Hepatocyte (in vitro differentiated cells): ENCODE data around the gene CCDC78. TPM values are rescaled to one million over a fixed set of nuclear protein-coding genes. Genes with fewer than 3 reads are reported as not detected.
A peak's percentile ranks its signal among the peaks of the same experiment; 100 is the strongest.

Source experiments
- DNase-seq: peaks from one replicate; pipeline ENCODE4 v3.0.0-alpha.2; 2016; ENCODE audit warnings: low spot score
- H2AFZ ChIP-seq: fragments of 200-600 bp; sonication (generic); 2 replicates; pipeline ENCODE4 v1.6.0; 2016; ENCODE audit warnings: antibody characterized with exemption, mild to moderate bottlenecking
- H3K27ac ChIP-seq: fragments of 200-600 bp; sonication (generic); 2 replicates; pipeline ENCODE4 v1.5.1; 2016; ENCODE audit warnings: mild to moderate bottlenecking
- H3K27me3 ChIP-seq: fragments of 200-600 bp; sonication (generic); 2 replicates; pipeline ENCODE4 v1.6.1; 2016
- H3K36me3 ChIP-seq: fragments of 200-600 bp; sonication (generic); replicated peaks from 2 replicates; pipeline ENCODE4 v1.5.1; 2016; ENCODE audit warnings: low read depth; ENCODE audit not compliant: insufficient read depth
- H3K4me1 ChIP-seq: fragments of 200-600 bp; sonication (generic); 2 replicates; pipeline ENCODE4 v1.5.1; 2016; ENCODE audit warnings: mild to moderate bottlenecking, moderate library complexity; ENCODE audit not compliant: insufficient read depth
- H3K4me2 ChIP-seq: fragments of 200-600 bp; sonication (generic); 2 replicates; pipeline ENCODE4 v1.6.0; 2016
- H3K4me3 ChIP-seq: fragments of 200-600 bp; sonication (generic); 2 replicates; pipeline ENCODE4 v1.5.1; 2016; ENCODE audit warnings: mild to moderate bottlenecking
- H3K79me2 ChIP-seq: fragments of 200-600 bp; sonication (generic); 2 replicates; pipeline ENCODE4 v1.6.0; 2017; ENCODE audit warnings: mild to moderate bottlenecking
- H3K9me2 ChIP-seq: fragments of 200-600 bp; sonication (generic); replicated peaks from 2 replicates; pipeline ENCODE4 v1.6.0; 2017; ENCODE audit warnings: mild to moderate bottlenecking; ENCODE audit not compliant: insufficient read depth
- H3K9me3 ChIP-seq: fragments of 200-600 bp; sonication (generic); 2 replicates; pipeline ENCODE4 v1.5.1; 2016; ENCODE audit warnings: low read depth, mild to moderate bottlenecking
- H4K20me1 ChIP-seq: fragments of 200-600 bp; sonication (generic); 2 replicates; pipeline ENCODE4 v1.6.0; 2016; ENCODE audit warnings: mild to moderate bottlenecking; ENCODE audit not compliant: insufficient read depth, poor library complexity, severe bottlenecking
- CTCF ChIP-seq: fragments of 200-600 bp; sonication (generic); IDR thresholded peaks from 2 replicates; pipeline ENCODE4 v1.5.1; 2016; ENCODE audit warnings: antibody characterized with exemption, mild to moderate bottlenecking; ENCODE audit not compliant: poor library complexity
- EZH2 ChIP-seq: fragments of 200-600 bp; sonication (generic); IDR thresholded peaks from 2 replicates; pipeline ENCODE4 v1.6.1; 2016; ENCODE audit warnings: antibody characterized with exemption, mild to moderate bottlenecking, borderline replicate concordance
- EZH2phosphoT487 ChIP-seq: fragments of 200-600 bp; sonication (generic); IDR thresholded peaks from one replicate; pipeline ENCODE4 v1.6.1; 2018; ENCODE audit warnings: antibody characterized with exemption, mild to moderate bottlenecking, low read depth, moderate library complexity; ENCODE audit not compliant: unreplicated experiment, severe bottlenecking
- WGBS: methylation state at CpG from one replicate; pipeline ENCODE4 v1.1.6; 2016; ENCODE audit warnings: low lambda C conversion rate; ENCODE audit errors: missing lambda C conversion rate; 5-methylcytosine and 5-hydroxymethylcytosine counted together
- polyA plus RNA-seq: library from polyadenylated mRNA; unstranded; fragments of >200 nt; fragmentation: Nextera tagmentation; extraction: Ambion mirVana; gene quantifications from 2 replicates; pipeline ENCODE4 v1.2.1, GENCODE V29; 2016
- total RNA-seq: library from RNA; depleted of rRNA; stranded (reverse); fragments of >200 nt; gene quantifications from 2 replicates; pipeline ENCODE4 v1.2.3, GENCODE V29; 2014

Gene CCDC78
- total and polyA plus RNA-seq, 2 experiments from 2014 or later: 2.2 to 6.8 TPM

DNA sequence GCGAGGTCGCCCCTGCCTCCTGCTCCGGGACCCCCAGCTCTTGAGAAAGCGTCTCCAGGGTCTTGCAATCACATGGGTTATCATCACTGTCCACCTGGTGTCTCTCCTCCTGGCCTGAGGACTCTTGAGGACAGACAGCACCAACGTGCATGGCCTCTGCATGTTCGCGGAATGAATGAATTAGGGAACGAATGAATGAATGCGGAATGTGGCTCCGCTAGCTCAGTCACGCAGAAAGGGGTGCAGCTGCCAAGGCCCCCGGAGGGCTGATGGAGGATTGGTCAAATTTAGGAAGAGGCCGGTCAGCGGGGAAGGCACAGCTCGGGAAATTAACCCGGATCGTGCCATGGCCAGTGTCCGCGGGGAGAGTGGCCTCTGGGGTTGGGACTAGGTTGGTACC lies 23.9 kb downstream of the CCDC78 start:
- Histone ChIP-seq H3K36me3 (no peaks in the 10 kb centered on the region), H3K4me1 (no peaks in the 10 kb centered on the region), H3K4me3 (no peak overlapping the region), H2AFZ (no peak overlapping the region), H3K79me2 (no peaks in the 10 kb centered on the region), H3K9me2 (no peaks in the 10 kb centered on the region), H3K27ac (no peak overlapping the region), H3K9me3 (no peaks in the 10 kb centered on the region), H3K4me2 (no peak overlapping the region), H3K27me3 (peaks cover 84% of the 10 kb centered on the region), H4K20me1 (no peaks in the 10 kb centered on the region)
- 87% methylated on average over 19 of the region's 19 CpGs for WGBS
- DNase-seq: no peak
- TF ChIP-seq CTCF: no peak
- TF ChIP-seq EZH2: no peak
- no peak for TF ChIP-seq EZH2phosphoT487

DNA sequence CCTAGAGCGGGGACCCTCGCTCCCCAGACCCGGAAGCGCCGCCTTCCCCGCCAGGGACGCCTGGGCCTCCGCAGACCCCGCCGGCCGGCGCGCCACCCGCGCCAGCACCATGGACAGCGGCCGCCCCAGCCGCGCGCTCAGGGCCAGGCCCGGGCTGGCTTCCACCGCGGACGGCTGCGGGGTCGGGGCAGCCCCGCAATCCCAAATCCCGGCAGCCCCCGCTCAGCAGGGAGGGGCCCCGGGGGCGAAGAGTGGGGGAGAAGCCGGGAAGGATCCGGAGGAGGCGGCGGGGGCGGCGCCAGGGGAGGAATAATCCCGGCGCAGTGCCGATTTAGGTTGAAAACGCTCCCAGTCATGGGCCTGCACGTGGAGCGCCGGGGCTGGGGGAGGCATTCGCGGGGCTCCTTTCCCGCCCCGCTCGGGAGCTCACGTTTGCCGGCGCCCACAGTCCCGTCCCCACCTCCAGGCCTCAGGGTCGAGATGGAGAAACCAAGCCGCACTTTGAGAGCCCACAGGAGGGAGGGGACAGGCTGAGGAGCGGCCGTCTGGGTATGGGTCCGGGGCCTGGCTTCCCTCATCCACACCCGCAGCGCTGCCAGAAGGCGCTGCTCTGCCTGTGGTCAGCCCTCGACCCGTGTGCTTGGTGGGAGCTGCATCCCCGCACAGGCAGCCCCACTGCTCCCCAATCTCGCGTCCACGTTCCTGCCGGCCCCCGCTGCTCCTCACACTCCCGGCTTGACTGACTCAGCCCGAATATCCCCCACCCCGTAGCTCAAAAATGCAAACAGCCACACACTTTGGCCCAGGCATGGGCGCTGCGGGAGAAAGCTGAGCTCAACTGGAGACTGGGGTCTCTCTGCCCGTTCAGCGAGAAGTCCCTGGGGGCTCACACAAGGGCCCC lies 25.3 kb downstream of the CCDC78 start:
- TF ChIP-seq EZH2phosphoT487: no peak
- TF ChIP-seq CTCF: no peak
- TF ChIP-seq EZH2: peak; percentile 74
- no peaks in the 10 kb centered on the region for H3K9me2 ChIP-seq
- H3K4me1 ChIP-seq: no peaks in the 10 kb centered on the region
- H3K4me2 ChIP-seq: peak overlapping the region; percentile 67
- no peaks in the 10 kb centered on the region for H3K9me3 ChIP-seq
- no peak overlapping the region for H2AFZ ChIP-seq
- H4K20me1 ChIP-seq: no peaks in the 10 kb centered on the region
- no peaks in the 10 kb centered on the region for H3K79me2 ChIP-seq
- H3K27me3 ChIP-seq: peaks cover 79% of the 10 kb centered on the region
- WGBS: 18% methylated on average over 50 of the region's 76 CpGs
- no peak overlapping the region for H3K27ac ChIP-seq
- H3K36me3 ChIP-seq: no peaks in the 10 kb centered on the region
- DNase-seq: peak; percentile 75
- no peak overlapping the region for H3K4me3 ChIP-seq

DNA sequence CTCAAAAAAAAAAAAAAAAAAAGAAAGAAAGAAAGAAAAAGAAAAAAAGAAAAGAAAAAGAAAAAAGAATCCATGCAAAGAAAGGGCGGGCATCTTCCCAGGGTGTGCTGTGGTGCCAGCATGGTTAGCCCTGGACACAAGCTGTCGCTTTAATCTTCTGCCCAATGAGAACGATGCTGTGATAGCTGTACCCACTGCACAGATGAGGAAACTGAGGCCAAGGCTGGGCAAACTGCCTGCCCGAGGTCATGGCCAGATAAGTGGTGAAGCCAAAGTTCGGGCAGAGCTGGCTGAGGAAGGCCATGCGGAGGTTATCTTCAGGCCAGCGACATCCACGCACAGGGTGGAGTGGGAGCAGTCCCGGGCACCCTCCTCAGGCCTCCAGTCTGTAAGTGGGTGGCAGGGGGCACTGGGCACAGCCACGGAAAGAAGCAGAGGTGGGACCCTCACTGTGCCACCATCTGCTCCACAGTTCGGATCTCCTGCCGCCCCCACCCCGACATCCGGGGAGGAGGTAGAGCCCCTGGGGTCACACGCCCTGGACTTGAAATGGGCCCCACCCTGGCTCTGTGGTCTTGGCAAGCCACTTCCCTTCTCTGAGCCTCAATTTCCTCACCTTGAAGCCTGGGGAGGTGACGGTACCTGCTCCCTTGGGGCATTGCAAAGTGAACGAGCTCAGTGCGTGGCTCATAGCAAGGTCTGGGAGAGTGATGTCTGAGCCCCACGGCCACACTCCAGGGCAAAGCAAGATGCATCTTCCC lies 27.2 kb downstream of the CCDC78 start:
- no peak overlapping the region for H3K4me3 ChIP-seq
- no peaks in the 10 kb centered on the region for H4K20me1 ChIP-seq
- H3K27me3 ChIP-seq: peaks cover 84% of the 10 kb centered on the region
- H3K9me3 ChIP-seq: no peaks in the 10 kb centered on the region
- no peak overlapping the region for H2AFZ ChIP-seq
- H3K27ac ChIP-seq: no peak overlapping the region
- peaks cover 4% of the 10 kb centered on the region for H3K4me1 ChIP-seq
- TF ChIP-seq EZH2 (no peak), EZH2phosphoT487 (no peak)
- H3K9me2 ChIP-seq: no peaks in the 10 kb centered on the region
- no peaks in the 10 kb centered on the region for H3K36me3 ChIP-seq
- no peaks in the 10 kb centered on the region for H3K79me2 ChIP-seq
- no peak overlapping the region for H3K4me2 ChIP-seq
- 79% methylated on average over 18 of the region's 19 CpGs for WGBS
- DNase-seq: no peak
